ENCODE data around the gene DUOX1.
A peak's percentile ranks its signal among the peaks of the same experiment; 100 is the strongest.

The DUOX1 gene

DNA sequence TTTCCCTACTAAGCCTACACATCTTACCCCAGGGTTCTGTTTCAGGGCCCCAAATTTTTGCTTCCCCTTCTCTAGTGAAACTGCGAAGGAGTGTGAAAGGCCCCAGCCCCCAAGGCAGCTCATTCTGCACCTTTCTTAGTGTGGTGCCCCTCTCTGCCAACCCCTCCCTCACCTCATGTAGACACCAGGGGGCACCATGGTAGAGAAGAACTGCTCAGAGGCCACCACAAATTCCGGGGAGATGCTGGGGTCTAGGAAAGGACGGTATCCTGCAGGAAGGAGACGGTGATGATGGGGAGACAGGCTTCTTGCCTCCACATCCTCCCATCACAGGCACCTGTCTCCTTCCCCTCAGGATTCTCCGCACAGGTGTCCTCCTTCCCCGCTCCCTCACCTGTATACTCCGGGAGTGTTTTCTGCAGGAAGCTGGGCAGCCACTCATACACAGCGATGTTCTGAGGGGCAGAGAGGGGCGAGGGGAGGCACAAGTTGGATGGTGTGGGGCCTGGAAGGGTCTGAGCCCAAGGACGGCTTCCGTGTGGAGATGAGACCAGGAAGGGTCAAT, 19.5 kb upstream of the DUOX1 start:
- Histone ChIP-seq H4K20me1 (ENCODE audit: insufficient read depth, low read length) (no peaks in the 10 kb centered on the region), H3K4me3 (ENCODE audit: low read depth in 1 of 2, low read length in 2 of 2) (no peak overlapping the region), H3K36me3 (ENCODE audit: insufficient read depth, low read length) (no peaks in the 10 kb centered on the region), H3K27me3 (ENCODE audit: insufficient read depth, low read length, poor library complexity) (no peaks in the 10 kb centered on the region), H3K4me1 (ENCODE audit: insufficient read depth, low read length) (no peaks in the 10 kb centered on the region), H3K9ac (ENCODE audit: low read depth, low read length) (no peak overlapping the region), H3K9me3 (ENCODE audit: insufficient read depth, low read length, severe bottlenecking) (no peaks in the 10 kb centered on the region), H2AFZ (ENCODE audit: low read depth, low read length) (no peak overlapping the region), H3K27ac (ENCODE audit: low read length) (no peak overlapping the region), H3K79me2 (ENCODE audit: insufficient read depth, low read length) (no peaks in the 10 kb centered on the region), H3K4me2 (ENCODE audit: insufficient read depth, low read length) (no peak overlapping the region)
- ATAC-seq (ENCODE audit: insufficient read depth, low read depth) (no peak), DNase-seq (no peak)
- TF ChIP-seq EZH2 (IDR thresholded peaks at IDR 0.05; ENCODE audit: borderline replicate concordance, low read depth, low read length, severe bottlenecking) = no peak
- TF ChIP-seq, protein P1, sequence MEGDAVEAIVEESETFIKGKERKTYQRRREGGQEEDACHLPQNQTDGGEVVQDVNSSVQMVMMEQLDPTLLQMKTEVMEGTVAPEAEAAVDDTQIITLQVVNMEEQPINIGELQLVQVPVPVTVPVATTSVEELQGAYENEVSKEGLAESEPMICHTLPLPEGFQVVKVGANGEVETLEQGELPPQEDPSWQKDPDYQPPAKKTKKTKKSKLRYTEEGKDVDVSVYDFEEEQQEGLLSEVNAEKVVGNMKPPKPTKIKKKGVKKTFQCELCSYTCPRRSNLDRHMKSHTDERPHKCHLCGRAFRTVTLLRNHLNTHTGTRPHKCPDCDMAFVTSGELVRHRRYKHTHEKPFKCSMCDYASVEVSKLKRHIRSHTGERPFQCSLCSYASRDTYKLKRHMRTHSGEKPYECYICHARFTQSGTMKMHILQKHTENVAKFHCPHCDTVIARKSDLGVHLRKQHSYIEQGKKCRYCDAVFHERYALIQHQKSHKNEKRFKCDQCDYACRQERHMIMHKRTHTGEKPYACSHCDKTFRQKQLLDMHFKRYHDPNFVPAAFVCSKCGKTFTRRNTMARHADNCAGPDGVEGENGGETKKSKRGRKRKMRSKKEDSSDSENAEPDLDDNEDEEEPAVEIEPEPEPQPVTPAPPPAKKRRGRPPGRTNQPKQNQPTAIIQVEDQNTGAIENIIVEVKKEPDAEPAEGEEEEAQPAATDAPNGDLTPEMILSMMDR (IDR thresholded peaks at IDR 0.05; ENCODE audit: borderline replicate concordance, extremely low read depth, low read length, poor library complexity, severe bottlenecking) = peak; percentile 14

DNA sequence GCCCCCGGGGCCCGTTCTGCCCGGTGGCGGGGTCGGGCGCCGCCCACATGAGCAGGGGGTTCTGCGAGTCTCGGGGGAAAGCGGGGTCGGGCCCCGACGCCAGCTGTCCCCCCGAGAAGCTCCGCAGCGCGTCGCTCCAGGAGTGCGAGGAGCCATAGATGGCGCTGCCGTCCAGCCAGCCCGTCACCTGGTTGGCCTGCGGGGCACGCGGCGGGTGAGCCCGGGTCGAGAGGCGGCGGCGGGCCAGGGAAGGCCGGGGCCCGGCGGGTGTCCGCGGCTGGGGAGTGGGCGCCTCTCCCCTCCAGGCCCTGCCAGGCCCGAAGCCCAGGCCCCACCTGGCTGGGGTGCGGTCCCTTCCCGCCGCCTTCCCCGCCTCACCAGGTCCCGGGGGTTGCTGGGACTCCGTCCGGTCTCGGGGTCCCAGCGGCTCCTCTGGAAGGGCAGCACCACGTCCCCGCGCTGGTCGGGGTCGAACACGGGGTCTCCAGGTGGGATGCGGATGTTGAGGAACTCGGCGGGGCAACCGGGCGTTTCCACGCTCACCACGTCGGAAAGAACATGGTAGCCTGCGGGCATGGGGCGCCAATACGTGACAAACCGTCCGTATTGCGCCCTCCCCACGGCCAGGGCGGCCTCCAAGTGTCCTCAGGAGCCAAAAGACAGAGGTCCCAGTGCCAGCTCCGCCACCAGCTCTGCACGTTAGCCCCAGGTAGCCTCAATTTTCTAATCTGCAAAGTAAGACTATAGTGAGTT, 18.2 kb upstream of the DUOX1 start:
- Histone ChIP-seq H4K20me1 (ENCODE audit: insufficient read depth, low read length) (no peaks in the 10 kb centered on the region), H3K27me3 (ENCODE audit: insufficient read depth, low read length, poor library complexity) (no peaks in the 10 kb centered on the region), H3K36me3 (ENCODE audit: insufficient read depth, low read length) (no peaks in the 10 kb centered on the region), H3K4me1 (ENCODE audit: insufficient read depth, low read length) (no peaks in the 10 kb centered on the region), H2AFZ (ENCODE audit: low read depth, low read length) (no peak overlapping the region), H3K4me2 (ENCODE audit: insufficient read depth, low read length) (no peak overlapping the region), H3K4me3 (ENCODE audit: low read depth in 1 of 2, low read length in 2 of 2) (no peak overlapping the region), H3K79me2 (ENCODE audit: insufficient read depth, low read length) (no peaks in the 10 kb centered on the region), H3K9ac (ENCODE audit: low read depth, low read length) (no peak overlapping the region), H3K27ac (ENCODE audit: low read length) (no peak overlapping the region), H3K9me3 (ENCODE audit: insufficient read depth, low read length, severe bottlenecking) (no peaks in the 10 kb centered on the region)
- ATAC-seq (ENCODE audit: insufficient read depth, low read depth) = no peak
- no peak for DNase-seq
- TF ChIP-seq, protein P1 (IDR thresholded peaks at IDR 0.05; ENCODE audit: borderline replicate concordance, extremely low read depth, low read length, poor library complexity, severe bottlenecking) = no peak
- TF ChIP-seq EZH2 (IDR thresholded peaks at IDR 0.05; ENCODE audit: borderline replicate concordance, low read depth, low read length, severe bottlenecking) = no peak

DNA sequence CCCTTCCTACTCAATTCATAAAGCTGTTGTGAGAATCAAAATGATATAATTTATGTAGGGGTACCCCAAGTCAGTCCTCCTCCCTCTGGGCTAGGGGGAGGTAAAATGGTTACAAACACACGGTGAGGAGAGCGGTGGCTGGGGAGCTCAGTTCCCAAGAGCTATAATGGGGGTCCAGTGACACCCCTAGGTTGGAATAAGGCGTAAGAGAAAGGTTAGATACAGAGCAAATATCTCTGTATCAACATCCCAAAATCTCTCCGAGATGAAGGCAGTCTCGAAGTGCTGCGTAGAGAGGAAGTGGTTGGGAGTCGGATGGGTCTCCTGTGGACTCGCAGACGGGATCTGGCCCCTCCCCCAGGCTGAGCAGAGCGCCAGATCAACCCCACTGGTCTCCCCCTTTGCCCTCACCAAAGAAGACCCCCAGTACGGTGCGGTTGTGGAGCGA, 17.6 kb upstream of the DUOX1 start:
- H3K27me3 ChIP-seq (ENCODE audit: insufficient read depth, low read length, poor library complexity) = no peaks in the 10 kb centered on the region
- ATAC-seq (ENCODE audit: insufficient read depth, low read depth) (no peak), DNase-seq (no peak)
- no peaks in the 10 kb centered on the region for H3K4me1 ChIP-seq (ENCODE audit: insufficient read depth, low read length)
- no peak overlapping the region for H3K9ac ChIP-seq (ENCODE audit: low read depth, low read length)
- no peaks in the 10 kb centered on the region for H3K79me2 ChIP-seq (ENCODE audit: insufficient read depth, low read length)
- no peak overlapping the region for H2AFZ ChIP-seq (ENCODE audit: low read depth, low read length)
- H3K4me2 ChIP-seq (ENCODE audit: insufficient read depth, low read length) = no peak overlapping the region
- H4K20me1 ChIP-seq (ENCODE audit: insufficient read depth, low read length) = no peaks in the 10 kb centered on the region
- no peak overlapping the region for H3K27ac ChIP-seq (ENCODE audit: low read length)
- no peak overlapping the region for H3K4me3 ChIP-seq (ENCODE audit: low read depth in 1 of 2, low read length in 2 of 2)
- H3K36me3 ChIP-seq (ENCODE audit: insufficient read depth, low read length) = no peaks in the 10 kb centered on the region
- TF ChIP-seq, protein P1 (IDR thresholded peaks at IDR 0.05; ENCODE audit: borderline replicate concordance, extremely low read depth, low read length, poor library complexity, severe bottlenecking) = no peak
- no peak for TF ChIP-seq EZH2 (IDR thresholded peaks at IDR 0.05; ENCODE audit: borderline replicate concordance, low read depth, low read length, severe bottlenecking)
- no peaks in the 10 kb centered on the region for H3K9me3 ChIP-seq (ENCODE audit: insufficient read depth, low read length, severe bottlenecking)
